ENCODE measurements around the gene SLC41A3. TPM values are rescaled to one million over a fixed set of nuclear protein-coding genes. Genes with fewer than 3 reads are reported as not detected.

The SLC41A3 gene
- 17.9 and 20.1 TPM in 2 replicates for total RNA-seq

GRCh38 chr3:126083913-126084767 lies at the start of gene SLC41A3:
Gene SLC41A3 (minus strand): TSS chr3:126084124. CDS start chr3:126068219, 15,905 bp downstream.
- H3K27ac Mint-ChIP-seq, result peak within 1 kb of the TSS; percentile 87
- peaks cover 15% of the 10 kb centered on the region for H3K4me1 Mint-ChIP-seq
- DNase-seq, result peak; percentile 97
- H3K9me3 Mint-ChIP-seq, result no peaks in the 10 kb centered on the region
- no peaks in the 10 kb centered on the region for H3K27me3 Mint-ChIP-seq
- H3K36me3 Mint-ChIP-seq (ENCODE audit: low read depth), result no peaks in the 10 kb centered on the region
- H3K4me3 Mint-ChIP-seq, result peak within 1 kb of the TSS; percentile 85
- intact Hi-C loops (cut with micrococcal nuclease), result loop anchor here (1.0 to 5.0 kb wide), 4 partner anchors 94 to 393 kb away; partner anchors contain the start of genes KLF15 and ZXDC

GRCh38 chr3:126133606-126134005 lies 49.7 kb upstream of the SLC41A3 start:
- Mint-ChIP-seq H3K4me1 (no peaks in the 10 kb centered on the region), H3K27me3 (peaks cover 2% of the 10 kb centered on the region), H3K4me3 (no peak overlapping the region), H3K27ac (no peak overlapping the region), H3K36me3 (ENCODE audit: low read depth) (no peaks in the 10 kb centered on the region), H3K9me3 (no peaks in the 10 kb centered on the region)
- no peak for DNase-seq
- intact Hi-C loops (cut with micrococcal nuclease), result no loop called here

GRCh38 chr3:126132751-126133511 lies 49.0 kb upstream of the SLC41A3 start:
- H3K27me3 Mint-ChIP-seq, result no peaks in the 10 kb centered on the region
- intact Hi-C loops (cut with micrococcal nuclease), result no loop called here
- DNase-seq, result no peak
- no peak overlapping the region for H3K4me3 Mint-ChIP-seq
- no peaks in the 10 kb centered on the region for H3K4me1 Mint-ChIP-seq
- no peaks in the 10 kb centered on the region for H3K36me3 Mint-ChIP-seq (ENCODE audit: low read depth)
- no peaks in the 10 kb centered on the region for H3K9me3 Mint-ChIP-seq
- H3K27ac Mint-ChIP-seq, result no peak overlapping the region

- Mint-ChIP-seq H3K4me3 (no peak overlapping the region), H3K4me1 (no peaks in the 10 kb centered on the region), H3K9me3 (no peaks in the 10 kb centered on the region), H3K27ac (no peak overlapping the region), H3K36me3 (ENCODE audit: low read depth) (no peaks in the 10 kb centered on the region), H3K27me3 (no peaks in the 10 kb centered on the region)
- DNase-seq, result no peak
- intact Hi-C loops (cut with micrococcal nuclease), result no loop called here
These were observed 48.2 kb upstream of the SLC41A3 start for GRCh38 chr3:126131881-126132750.

- Mint-ChIP-seq H3K27me3 (no peaks in the 10 kb centered on the region), H3K36me3 (ENCODE audit: low read depth) (no peaks in the 10 kb centered on the region), H3K9me3 (no peaks in the 10 kb centered on the region), H3K27ac (no peak overlapping the region), H3K4me1 (no peaks in the 10 kb centered on the region), H3K4me3 (no peak overlapping the region)
- intact Hi-C loops (cut with micrococcal nuclease), result no loop called here
- DNase-seq, result no peak
These were observed 47.2 kb upstream of the SLC41A3 start for GRCh38 chr3:126130981-126131745.

GRCh38 chr3:126130081-126130855 lies 46.3 kb upstream of the SLC41A3 start:
- H3K27ac Mint-ChIP-seq, result no peak overlapping the region
- H3K4me1 Mint-ChIP-seq, result no peaks in the 10 kb centered on the region
- H3K36me3 Mint-ChIP-seq (ENCODE audit: low read depth), result no peaks in the 10 kb centered on the region

GRCh38 chr3:126129398-126129891 lies 45.5 kb upstream of the SLC41A3 start:
- H3K4me1 Mint-ChIP-seq, result no peaks in the 10 kb centered on the region
- intact Hi-C loops (cut with micrococcal nuclease), result no loop called here
- H3K9me3 Mint-ChIP-seq, result no peaks in the 10 kb centered on the region
- DNase-seq, result no peak
- H3K4me3 Mint-ChIP-seq, result no peak overlapping the region
- H3K36me3 Mint-ChIP-seq (ENCODE audit: low read depth), result no peaks in the 10 kb centered on the region
- no peaks in the 10 kb centered on the region for H3K27me3 Mint-ChIP-seq
- H3K27ac Mint-ChIP-seq, result no peak overlapping the region

More at GRCh38 chr3:126130081-126130855, 46.3 kb upstream of the SLC41A3 start:
- intact Hi-C loops (cut with micrococcal nuclease), result no loop called here
- no peak for DNase-seq
- no peak overlapping the region for H3K4me3 Mint-ChIP-seq
- no peaks in the 10 kb centered on the region for H3K27me3 Mint-ChIP-seq
- H3K9me3 Mint-ChIP-seq, result no peaks in the 10 kb centered on the region

GRCh38 chr3:126128504-126129397 lies 44.8 kb upstream of the SLC41A3 start:
- DNase-seq, result no peak
- no peak overlapping the region for H3K4me3 Mint-ChIP-seq
- H3K27me3 Mint-ChIP-seq, result no peaks in the 10 kb centered on the region
- no peak overlapping the region for H3K27ac Mint-ChIP-seq
- H3K9me3 Mint-ChIP-seq, result no peaks in the 10 kb centered on the region
- H3K36me3 Mint-ChIP-seq (ENCODE audit: low read depth), result no peaks in the 10 kb centered on the region
- no peaks in the 10 kb centered on the region for H3K4me1 Mint-ChIP-seq
- intact Hi-C loops (cut with micrococcal nuclease), result no loop called here

GRCh38 chr3:126127904-126128303 lies 44.0 kb upstream of the SLC41A3 start:
- H3K9me3 Mint-ChIP-seq, result no peaks in the 10 kb centered on the region
- intact Hi-C loops (cut with micrococcal nuclease), result no loop called here
- H3K4me1 Mint-ChIP-seq, result no peaks in the 10 kb centered on the region
- H3K27me3 Mint-ChIP-seq, result no peaks in the 10 kb centered on the region
- H3K4me3 Mint-ChIP-seq, result no peak overlapping the region
- no peak for DNase-seq
- H3K36me3 Mint-ChIP-seq (ENCODE audit: low read depth), result no peaks in the 10 kb centered on the region
- no peak overlapping the region for H3K27ac Mint-ChIP-seq

GRCh38 chr3:126127452-126127851 lies 43.5 kb upstream of the SLC41A3 start:
- no peaks in the 10 kb centered on the region for H3K27me3 Mint-ChIP-seq
- DNase-seq, result no peak
- no peak overlapping the region for H3K4me3 Mint-ChIP-seq
- intact Hi-C loops (cut with micrococcal nuclease), result no loop called here
- no peak overlapping the region for H3K27ac Mint-ChIP-seq
- H3K36me3 Mint-ChIP-seq (ENCODE audit: low read depth), result no peaks in the 10 kb centered on the region
- H3K4me1 Mint-ChIP-seq, result no peaks in the 10 kb centered on the region
- no peaks in the 10 kb centered on the region for H3K9me3 Mint-ChIP-seq

- Mint-ChIP-seq H3K9me3 (no peaks in the 10 kb centered on the region), H3K4me3 (no peak overlapping the region), H3K4me1 (no peaks in the 10 kb centered on the region), H3K36me3 (ENCODE audit: low read depth) (no peaks in the 10 kb centered on the region), H3K27ac (no peak overlapping the region), H3K27me3 (no peaks in the 10 kb centered on the region)
- intact Hi-C loops (cut with micrococcal nuclease), result no loop called here
- no peak for DNase-seq
These were observed 43.0 kb upstream of the SLC41A3 start for GRCh38 chr3:126126811-126127431.
